Measurements from ENCODE around the gene RSPH6A.
"Not testable (repeated sequence)": the region's sequence is repeated elsewhere in the genome, so short reads cannot be mapped to it uniquely, and the experiment has no call there.

The RSPH6A gene

GRCh38 chr19:45799541-45799940 is 15.6 kb downstream of the RSPH6A start:
- not testable (repeated sequence) for DNase-seq

GRCh38 chr19:45798995-45799517 is 16.1 kb downstream of the RSPH6A start:
- peak; percentile 38 for DNase-seq

- DNase-seq, result no peak
Observed at GRCh38 chr19:45794627-45795026, 20.5 kb downstream of the RSPH6A start.

GRCh38 chr19:45793876-45794275 is 21.2 kb downstream of the RSPH6A start:
- DNase-seq, result no peak

GRCh38 chr19:45793178-45793564 is 21.9 kb downstream of the RSPH6A start:
- DNase-seq, result no peak

GRCh38 chr19:45792470-45793177 is 22.5 kb downstream of the RSPH6A start, which contains the start of gene DMWD:
Gene DMWD (minus strand): TSS chr19:45792845. CDS start chr19:45792756, 89 bp downstream.
- peak; percentile 96 for DNase-seq

- DNase-seq, result no peak
Observed at GRCh38 chr19:45791744-45792469, 23.2 kb downstream of the RSPH6A start.

- DNase-seq, result no peak
Observed at GRCh38 chr19:45790942-45791341, 24.2 kb downstream of the RSPH6A start.

GRCh38 chr19:45789035-45789786 is 25.9 kb downstream of the RSPH6A start:
- no peak for DNase-seq

GRCh38 chr19:45786533-45786894 is 28.6 kb downstream of the RSPH6A start:
- no peak for DNase-seq

- no peak for DNase-seq
Observed at GRCh38 chr19:45785781-45786532, 29.2 kb downstream of the RSPH6A start.

- no peak for DNase-seq
Observed at GRCh38 chr19:45785097-45785496, 30.0 kb downstream of the RSPH6A start.

- DNase-seq, result no peak
Observed at GRCh38 chr19:45784096-45784495, 31.0 kb downstream of the RSPH6A start.

- no peak for DNase-seq
Observed at GRCh38 chr19:45782820-45783785, 32.0 kb downstream of the RSPH6A start.

GRCh38 chr19:45782162-45782691 is 32.9 kb downstream of the RSPH6A start, which contains the start of gene DMPK:
Gene DMPK (minus strand): TSS chr19:45782490. CDS start chr19:45782352, 138 bp downstream.
- no peak for DNase-seq

- peak; percentile 77 for DNase-seq
Observed at GRCh38 chr19:45781214-45782161, 33.6 kb downstream of the RSPH6A start.

- no peak for DNase-seq
Observed at GRCh38 chr19:45780448-45781213, 34.5 kb downstream of the RSPH6A start.

- DNase-seq, result no peak
Observed at GRCh38 chr19:45780146-45780447, 35.0 kb downstream of the RSPH6A start.
